ENCODE results near the gene PMEL.
"Not testable (repeated sequence)": the region's sequence is repeated elsewhere in the genome, so short reads cannot be mapped to it uniquely, and the experiment has no call there.

The PMEL gene

GRCh38 chr12:56007564-56008559, 42.0 kb upstream of the PMEL start:
- TF ChIP-seq CTCF (IDR thresholded peaks at IDR 0.05; ENCODE audit: poor library complexity, severe bottlenecking) = no peak
- Histone ChIP-seq H3K9me3 (ENCODE audit: severe bottlenecking) (no peaks in the 10 kb centered on the region), H3K36me3 (ENCODE audit: low read depth) (no peaks in the 10 kb centered on the region; the same call in 1 of the 2 replicates), H3K4me3 (ENCODE audit: severe bottlenecking) (peak overlapping the region; percentile 41), H3K27ac (ENCODE audit: poor library complexity, severe bottlenecking) (peak overlapping the region; percentile 77), H3K4me1 (ENCODE audit: insufficient read depth, poor library complexity, severe bottlenecking) (no peaks in the 10 kb centered on the region), H3K27me3 (ENCODE audit: insufficient read depth, poor library complexity, severe bottlenecking) (no peaks in the 10 kb centered on the region)
- DNase-seq (ENCODE audit: low spot score) = peak; percentile 67
- peak; percentile 56 for ATAC-seq (ENCODE audit: low read depth)

GRCh38 chr12:56004211-56004610, 38.4 kb upstream of the PMEL start:
- Histone ChIP-seq H3K27me3 (ENCODE audit: insufficient read depth, poor library complexity, severe bottlenecking) (no peaks in the 10 kb centered on the region), H3K4me1 (ENCODE audit: insufficient read depth, poor library complexity, severe bottlenecking) (no peaks in the 10 kb centered on the region), H3K4me3 (ENCODE audit: severe bottlenecking) (no peak overlapping the region), H3K27ac (ENCODE audit: poor library complexity, severe bottlenecking) (no peak overlapping the region), H3K36me3 (ENCODE audit: low read depth) (no peaks in the 10 kb centered on the region; the same call in 1 of the 2 replicates), H3K9me3 (ENCODE audit: severe bottlenecking) (no peaks in the 10 kb centered on the region)
- no peak for TF ChIP-seq CTCF (IDR thresholded peaks at IDR 0.05; ENCODE audit: poor library complexity, severe bottlenecking)
- no peak for ATAC-seq (ENCODE audit: low read depth)
- no peak for DNase-seq (ENCODE audit: low spot score)

- H3K36me3 ChIP-seq (ENCODE audit: low read depth); H3K4me3 ChIP-seq (ENCODE audit: severe bottlenecking); ATAC-seq (ENCODE audit: low read depth); DNase-seq (ENCODE audit: low spot score); H3K27ac ChIP-seq (ENCODE audit: poor library complexity, severe bottlenecking); H3K27me3 ChIP-seq (ENCODE audit: insufficient read depth, poor library complexity, severe bottlenecking); H3K9me3 ChIP-seq (ENCODE audit: severe bottlenecking); H3K4me1 ChIP-seq (ENCODE audit: insufficient read depth, poor library complexity, severe bottlenecking): not testable (repeated sequence)
Observed at GRCh38 chr12:56003376-56003775, 37.5 kb upstream of the PMEL start.

- no peaks in the 10 kb centered on the region; the same call in 1 of the 2 replicates for H3K36me3 ChIP-seq (ENCODE audit: low read depth)
- DNase-seq (ENCODE audit: low spot score) (no peak), ATAC-seq (ENCODE audit: low read depth) (no peak)
- no peaks in the 10 kb centered on the region for H3K9me3 ChIP-seq (ENCODE audit: severe bottlenecking)
- H3K4me1 ChIP-seq (ENCODE audit: insufficient read depth, poor library complexity, severe bottlenecking) = no peaks in the 10 kb centered on the region
- no peak for TF ChIP-seq CTCF (IDR thresholded peaks at IDR 0.05; ENCODE audit: poor library complexity, severe bottlenecking)
- no peak overlapping the region for H3K4me3 ChIP-seq (ENCODE audit: severe bottlenecking)
- H3K27ac ChIP-seq (ENCODE audit: poor library complexity, severe bottlenecking) = no peak overlapping the region
- H3K27me3 ChIP-seq (ENCODE audit: insufficient read depth, poor library complexity, severe bottlenecking) = no peaks in the 10 kb centered on the region
Observed at GRCh38 chr12:56001487-56002100, 35.8 kb upstream of the PMEL start.

GRCh38 chr12:55999999-56000540, 34.2 kb upstream of the PMEL start:
- not testable (repeated sequence) for H3K4me1 ChIP-seq (ENCODE audit: insufficient read depth, poor library complexity, severe bottlenecking); ATAC-seq (ENCODE audit: low read depth); H3K4me3 ChIP-seq (ENCODE audit: severe bottlenecking); DNase-seq (ENCODE audit: low spot score); H3K36me3 ChIP-seq (ENCODE audit: low read depth); H3K27me3 ChIP-seq (ENCODE audit: insufficient read depth, poor library complexity, severe bottlenecking); H3K9me3 ChIP-seq (ENCODE audit: severe bottlenecking); H3K27ac ChIP-seq (ENCODE audit: poor library complexity, severe bottlenecking)

GRCh38 chr12:55999522-55999921, 33.7 kb upstream of the PMEL start:
- not testable (repeated sequence) for H3K9me3 ChIP-seq (ENCODE audit: severe bottlenecking); H3K36me3 ChIP-seq (ENCODE audit: low read depth); H3K27me3 ChIP-seq (ENCODE audit: insufficient read depth, poor library complexity, severe bottlenecking); H3K4me3 ChIP-seq (ENCODE audit: severe bottlenecking); H3K4me1 ChIP-seq (ENCODE audit: insufficient read depth, poor library complexity, severe bottlenecking); ATAC-seq (ENCODE audit: low read depth); DNase-seq (ENCODE audit: low spot score); H3K27ac ChIP-seq (ENCODE audit: poor library complexity, severe bottlenecking)
